ENCODE measurements around the gene PROM1.

The PROM1 gene

DNA sequence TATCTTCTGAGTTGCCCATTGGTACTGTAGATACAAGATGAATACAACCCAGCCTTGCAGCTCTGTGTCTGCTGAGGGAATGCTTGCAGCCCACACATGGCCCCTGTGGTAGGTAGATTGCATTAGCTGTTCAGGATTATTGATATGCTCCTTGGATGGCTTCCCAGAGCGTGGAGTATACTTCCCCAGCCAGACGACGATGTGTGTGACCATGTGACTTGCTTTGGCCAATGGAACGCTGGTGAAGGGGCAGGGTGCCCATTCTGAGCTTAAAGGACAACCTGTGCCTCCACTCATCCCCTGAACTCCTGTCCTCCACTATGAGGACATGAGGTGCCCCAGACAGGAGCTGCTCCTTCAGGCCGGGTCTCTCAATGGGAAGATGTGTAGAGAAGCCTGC, 96.9 kb downstream of the PROM1 start:
- no peak overlapping the region for H3K27ac ChIP-seq (ENCODE audit: low read length)
- no peaks in the 10 kb centered on the region for H4K20me1 ChIP-seq (ENCODE audit: insufficient read depth, low read length)
- H3K4me3 ChIP-seq (ENCODE audit: low read depth in 1 of 2, low read length in 2 of 2): no peak overlapping the region
- no peak for TF ChIP-seq EZH2 (IDR thresholded peaks at IDR 0.05; ENCODE audit: borderline replicate concordance, low read depth, low read length, severe bottlenecking)
- TF ChIP-seq, protein P1, sequence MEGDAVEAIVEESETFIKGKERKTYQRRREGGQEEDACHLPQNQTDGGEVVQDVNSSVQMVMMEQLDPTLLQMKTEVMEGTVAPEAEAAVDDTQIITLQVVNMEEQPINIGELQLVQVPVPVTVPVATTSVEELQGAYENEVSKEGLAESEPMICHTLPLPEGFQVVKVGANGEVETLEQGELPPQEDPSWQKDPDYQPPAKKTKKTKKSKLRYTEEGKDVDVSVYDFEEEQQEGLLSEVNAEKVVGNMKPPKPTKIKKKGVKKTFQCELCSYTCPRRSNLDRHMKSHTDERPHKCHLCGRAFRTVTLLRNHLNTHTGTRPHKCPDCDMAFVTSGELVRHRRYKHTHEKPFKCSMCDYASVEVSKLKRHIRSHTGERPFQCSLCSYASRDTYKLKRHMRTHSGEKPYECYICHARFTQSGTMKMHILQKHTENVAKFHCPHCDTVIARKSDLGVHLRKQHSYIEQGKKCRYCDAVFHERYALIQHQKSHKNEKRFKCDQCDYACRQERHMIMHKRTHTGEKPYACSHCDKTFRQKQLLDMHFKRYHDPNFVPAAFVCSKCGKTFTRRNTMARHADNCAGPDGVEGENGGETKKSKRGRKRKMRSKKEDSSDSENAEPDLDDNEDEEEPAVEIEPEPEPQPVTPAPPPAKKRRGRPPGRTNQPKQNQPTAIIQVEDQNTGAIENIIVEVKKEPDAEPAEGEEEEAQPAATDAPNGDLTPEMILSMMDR (IDR thresholded peaks at IDR 0.05; ENCODE audit: borderline replicate concordance, extremely low read depth, low read length, poor library complexity, severe bottlenecking): no peak
- DNase-seq: no peak
- no peaks in the 10 kb centered on the region for H3K36me3 ChIP-seq (ENCODE audit: insufficient read depth, low read length)
- no peaks in the 10 kb centered on the region for H3K9me3 ChIP-seq (ENCODE audit: insufficient read depth, low read length, severe bottlenecking)
- ATAC-seq (ENCODE audit: insufficient read depth, low read depth): no peak
- H2AFZ ChIP-seq (ENCODE audit: low read depth, low read length): no peak overlapping the region
- H3K27me3 ChIP-seq (ENCODE audit: insufficient read depth, low read length, poor library complexity): peaks cover 29% of the 10 kb centered on the region
- no peaks in the 10 kb centered on the region for H3K79me2 ChIP-seq (ENCODE audit: insufficient read depth, low read length)
- no peak overlapping the region for H3K4me2 ChIP-seq (ENCODE audit: insufficient read depth, low read length)
- H3K4me1 ChIP-seq (ENCODE audit: insufficient read depth, low read length): no peaks in the 10 kb centered on the region
- no peak overlapping the region for H3K9ac ChIP-seq (ENCODE audit: low read depth, low read length)

DNA sequence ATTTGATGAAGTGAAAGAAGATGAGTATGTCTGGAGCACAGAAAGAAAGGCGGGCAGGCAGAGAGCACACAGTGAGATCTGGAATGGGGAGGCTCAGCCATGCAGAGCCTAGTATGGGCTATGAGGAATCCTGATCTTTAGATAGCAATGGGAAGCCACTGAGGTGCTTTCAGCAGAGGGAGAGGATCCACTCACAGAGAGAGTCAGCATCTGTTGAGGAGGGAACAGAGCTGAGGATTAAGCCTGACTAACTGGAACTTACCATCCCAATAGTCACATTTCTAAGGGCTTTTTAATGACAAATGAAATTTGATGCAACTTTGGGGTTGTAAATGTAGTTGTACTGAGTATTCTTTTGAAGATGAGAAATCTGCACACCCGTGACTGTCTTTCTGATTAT, 100.2 kb downstream of the PROM1 start:
- DNase-seq (no peak), ATAC-seq (ENCODE audit: insufficient read depth, low read depth) (no peak)
- no peak overlapping the region for H3K9ac ChIP-seq (ENCODE audit: low read depth, low read length)
- H3K27ac ChIP-seq (ENCODE audit: low read length): no peak overlapping the region
- no peaks in the 10 kb centered on the region for H3K4me1 ChIP-seq (ENCODE audit: insufficient read depth, low read length)
- no peak overlapping the region for H3K4me3 ChIP-seq (ENCODE audit: low read depth in 1 of 2, low read length in 2 of 2)
- H2AFZ ChIP-seq (ENCODE audit: low read depth, low read length): no peak overlapping the region
- H4K20me1 ChIP-seq (ENCODE audit: insufficient read depth, low read length): no peaks in the 10 kb centered on the region
- no peaks in the 10 kb centered on the region for H3K36me3 ChIP-seq (ENCODE audit: insufficient read depth, low read length)
- H3K27me3 ChIP-seq (ENCODE audit: insufficient read depth, low read length, poor library complexity): peaks cover 26% of the 10 kb centered on the region
- no peak for TF ChIP-seq EZH2 (IDR thresholded peaks at IDR 0.05; ENCODE audit: borderline replicate concordance, low read depth, low read length, severe bottlenecking)
- TF ChIP-seq, protein P1 (IDR thresholded peaks at IDR 0.05; ENCODE audit: borderline replicate concordance, extremely low read depth, low read length, poor library complexity, severe bottlenecking): no peak
- H3K9me3 ChIP-seq (ENCODE audit: insufficient read depth, low read length, severe bottlenecking): no peaks in the 10 kb centered on the region
- no peak overlapping the region for H3K4me2 ChIP-seq (ENCODE audit: insufficient read depth, low read length)
- no peaks in the 10 kb centered on the region for H3K79me2 ChIP-seq (ENCODE audit: insufficient read depth, low read length)

- Histone ChIP-seq H3K4me2 (ENCODE audit: insufficient read depth, low read length) (no peak overlapping the region), H3K4me1 (ENCODE audit: insufficient read depth, low read length) (no peaks in the 10 kb centered on the region), H3K9me3 (ENCODE audit: insufficient read depth, low read length, severe bottlenecking) (no peaks in the 10 kb centered on the region), H3K27me3 (ENCODE audit: insufficient read depth, low read length, poor library complexity) (peaks cover 26% of the 10 kb centered on the region), H3K36me3 (ENCODE audit: insufficient read depth, low read length) (no peaks in the 10 kb centered on the region), H3K4me3 (ENCODE audit: low read depth in 1 of 2, low read length in 2 of 2) (no peak overlapping the region), H3K27ac (ENCODE audit: low read length) (no peak overlapping the region), H3K79me2 (ENCODE audit: insufficient read depth, low read length) (no peaks in the 10 kb centered on the region), H3K9ac (ENCODE audit: low read depth, low read length) (no peak overlapping the region), H2AFZ (ENCODE audit: low read depth, low read length) (no peak overlapping the region), H4K20me1 (ENCODE audit: insufficient read depth, low read length) (no peaks in the 10 kb centered on the region)
- ATAC-seq (ENCODE audit: insufficient read depth, low read depth) (no peak), DNase-seq (no peak)
- TF ChIP-seq EZH2 (IDR thresholded peaks at IDR 0.05; ENCODE audit: borderline replicate concordance, low read depth, low read length, severe bottlenecking): no peak
- TF ChIP-seq, protein P1 (IDR thresholded peaks at IDR 0.05; ENCODE audit: borderline replicate concordance, extremely low read depth, low read length, poor library complexity, severe bottlenecking): no peak
Measured at GRCh38 chr4:15982842-15983524, 100.8 kb downstream of the PROM1 start.

Data from DND-41 (cell line).